ENCODE data around the gene PPCDC.

PPCDC gene

DNA sequence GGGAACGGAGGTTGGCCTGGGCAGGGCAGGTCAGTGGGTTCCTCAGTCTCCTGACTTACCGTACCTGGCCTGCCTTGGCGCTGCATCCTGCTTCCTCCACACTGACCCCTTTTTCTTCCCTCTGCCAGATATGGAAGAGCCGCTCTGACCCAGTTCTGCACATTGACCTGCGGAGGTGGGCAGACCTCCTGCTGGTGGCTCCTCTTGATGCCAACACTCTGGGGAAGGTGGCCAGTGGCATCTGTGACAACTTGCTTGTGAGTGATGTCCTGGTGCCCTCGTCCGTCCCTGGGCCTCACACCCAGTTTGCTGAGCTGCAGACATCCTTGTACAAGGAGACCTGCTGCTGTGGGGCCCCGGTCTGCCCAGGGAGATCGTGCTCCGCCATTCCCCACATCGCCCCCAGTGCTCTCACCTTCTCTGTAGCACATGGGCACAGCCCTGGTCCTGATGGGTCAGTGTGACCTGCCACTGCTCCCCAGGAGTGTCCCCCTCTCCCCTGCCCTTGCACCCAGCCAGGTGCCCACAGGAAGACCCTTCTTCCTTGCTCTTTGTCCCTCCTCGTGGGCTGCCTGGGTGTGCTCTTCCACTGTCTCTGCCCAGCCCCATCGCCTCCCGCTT, 21.0 kb downstream of the PPCDC start:
- no peak overlapping the region for H3K4me3 ChIP-seq (ENCODE audit: low read depth, low read length)
- in situ Hi-C loops (cut with HindIII; ENCODE audit: low sequenced_read_pairs): no loop called here
- TF ChIP-seq, protein P1, sequence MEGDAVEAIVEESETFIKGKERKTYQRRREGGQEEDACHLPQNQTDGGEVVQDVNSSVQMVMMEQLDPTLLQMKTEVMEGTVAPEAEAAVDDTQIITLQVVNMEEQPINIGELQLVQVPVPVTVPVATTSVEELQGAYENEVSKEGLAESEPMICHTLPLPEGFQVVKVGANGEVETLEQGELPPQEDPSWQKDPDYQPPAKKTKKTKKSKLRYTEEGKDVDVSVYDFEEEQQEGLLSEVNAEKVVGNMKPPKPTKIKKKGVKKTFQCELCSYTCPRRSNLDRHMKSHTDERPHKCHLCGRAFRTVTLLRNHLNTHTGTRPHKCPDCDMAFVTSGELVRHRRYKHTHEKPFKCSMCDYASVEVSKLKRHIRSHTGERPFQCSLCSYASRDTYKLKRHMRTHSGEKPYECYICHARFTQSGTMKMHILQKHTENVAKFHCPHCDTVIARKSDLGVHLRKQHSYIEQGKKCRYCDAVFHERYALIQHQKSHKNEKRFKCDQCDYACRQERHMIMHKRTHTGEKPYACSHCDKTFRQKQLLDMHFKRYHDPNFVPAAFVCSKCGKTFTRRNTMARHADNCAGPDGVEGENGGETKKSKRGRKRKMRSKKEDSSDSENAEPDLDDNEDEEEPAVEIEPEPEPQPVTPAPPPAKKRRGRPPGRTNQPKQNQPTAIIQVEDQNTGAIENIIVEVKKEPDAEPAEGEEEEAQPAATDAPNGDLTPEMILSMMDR (IDR thresholded peaks at IDR 0.05; ENCODE audit: low read depth, low read length, missing control alignments): no peak
- no peak for DNase-seq (ENCODE audit: low read depth)

DNA sequence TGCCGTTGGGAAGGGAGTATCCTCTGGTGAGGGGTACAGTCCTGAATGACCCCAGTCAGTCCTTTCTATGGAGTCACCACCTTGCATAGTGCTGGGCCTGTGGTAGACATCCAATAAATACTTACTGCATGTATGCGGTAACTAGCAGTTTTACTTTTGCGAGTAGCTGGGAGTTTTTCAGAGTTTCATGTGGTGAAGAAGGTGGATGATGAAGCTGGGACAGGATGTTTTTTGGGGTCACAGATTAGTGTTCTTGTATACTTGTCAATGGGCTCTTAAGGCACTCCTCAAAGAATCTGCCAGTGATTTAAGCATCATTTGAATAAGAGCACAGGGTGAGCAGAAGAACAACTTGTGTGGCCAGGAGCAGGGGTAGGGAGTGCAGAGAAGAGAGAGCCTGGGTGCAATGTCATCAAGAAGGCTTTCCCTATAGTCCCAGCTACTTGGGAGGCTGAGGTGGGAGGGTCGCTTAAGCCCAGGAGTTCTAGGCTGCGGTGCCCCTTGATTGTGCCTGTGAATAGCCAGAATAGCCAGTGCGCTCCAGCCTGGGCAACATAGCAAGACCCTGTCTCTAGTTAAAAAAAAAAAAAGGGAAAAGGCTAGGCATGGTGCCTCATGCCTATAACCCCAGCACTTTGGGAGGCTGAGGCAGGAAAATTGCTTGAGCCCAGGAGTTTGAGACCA, 22.1 kb downstream of the PPCDC start:
- TF ChIP-seq, protein P1 (IDR thresholded peaks at IDR 0.05; ENCODE audit: low read depth, low read length, missing control alignments): no peak
- in situ Hi-C loops (cut with HindIII; ENCODE audit: low sequenced_read_pairs): no loop called here
- DNase-seq (ENCODE audit: low read depth): no peak
- no peak overlapping the region for H3K4me3 ChIP-seq (ENCODE audit: low read depth, low read length)

DNA sequence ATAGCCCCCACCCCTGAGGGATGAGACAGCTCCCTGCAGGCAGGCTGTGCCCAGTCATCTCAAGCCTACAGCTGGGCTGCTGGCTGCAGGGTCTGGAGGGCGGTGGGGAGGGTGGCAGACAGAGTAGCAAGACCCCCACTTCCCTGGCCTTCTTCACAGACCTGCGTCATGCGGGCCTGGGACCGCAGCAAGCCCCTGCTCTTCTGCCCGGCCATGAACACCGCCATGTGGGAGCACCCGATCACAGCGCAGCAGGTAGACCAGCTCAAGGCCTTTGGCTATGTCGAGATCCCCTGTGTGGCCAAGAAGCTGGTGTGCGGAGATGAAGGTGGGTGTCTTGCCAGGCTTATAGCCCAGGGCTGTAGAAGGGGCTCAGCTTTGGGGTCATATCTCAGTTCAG, 25.0 kb downstream of the PPCDC start:
- H3K4me3 ChIP-seq (ENCODE audit: low read depth, low read length): no peak overlapping the region
- TF ChIP-seq, protein P1 (IDR thresholded peaks at IDR 0.05; ENCODE audit: low read depth, low read length, missing control alignments): no peak
- no peak for DNase-seq (ENCODE audit: low read depth)
- in situ Hi-C loops (cut with HindIII; ENCODE audit: low sequenced_read_pairs): no loop called here

DNA sequence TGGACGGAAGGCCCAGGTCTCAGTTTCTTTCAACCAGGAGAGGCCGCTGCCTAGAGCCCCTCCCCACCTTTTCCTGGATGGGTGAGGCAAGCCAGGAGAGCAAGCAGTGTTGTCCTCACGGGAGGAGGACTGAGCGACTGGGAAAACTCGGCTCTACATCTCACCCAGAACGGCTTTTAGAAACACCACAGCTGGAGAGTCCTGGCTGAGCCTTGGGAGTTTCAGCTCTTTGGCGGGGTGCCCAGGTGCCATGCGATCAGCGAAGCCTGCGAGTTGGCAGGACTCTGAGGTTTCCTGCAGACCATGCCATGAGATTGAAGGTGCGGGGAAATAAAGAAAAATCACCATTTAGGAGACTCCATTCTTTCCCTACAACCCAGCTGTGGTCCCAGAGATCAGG, 26.0 kb downstream of the PPCDC start:
- TF ChIP-seq, protein P1 (IDR thresholded peaks at IDR 0.05; ENCODE audit: low read depth, low read length, missing control alignments): no peak
- DNase-seq (ENCODE audit: low read depth): no peak
- no peak overlapping the region for H3K4me3 ChIP-seq (ENCODE audit: low read depth, low read length)
- in situ Hi-C loops (cut with HindIII; ENCODE audit: low sequenced_read_pairs): no loop called here

DNA sequence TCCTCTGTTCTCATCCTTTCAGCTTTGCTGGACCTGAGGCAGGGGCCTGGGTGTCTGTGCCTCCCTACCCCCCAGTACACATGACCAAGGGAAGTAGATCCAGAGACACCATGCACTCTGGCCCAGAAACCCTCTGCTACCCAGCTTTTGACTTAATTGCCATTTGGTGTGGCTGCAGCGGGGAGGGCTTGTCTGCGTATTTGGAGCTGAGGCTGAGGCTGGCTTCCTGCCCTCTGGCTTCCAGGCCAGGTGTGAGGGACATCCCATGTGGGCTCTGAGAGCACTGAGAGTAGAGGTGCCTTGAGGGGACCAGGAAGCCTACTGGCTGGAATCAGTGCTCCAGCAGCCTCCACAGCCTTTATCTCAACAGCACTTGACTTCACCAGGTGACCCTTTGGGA, 26.9 kb downstream of the PPCDC start:
- TF ChIP-seq, protein P1 (IDR thresholded peaks at IDR 0.05; ENCODE audit: low read depth, low read length, missing control alignments): no peak
- no peak for DNase-seq (ENCODE audit: low read depth)
- in situ Hi-C loops (cut with HindIII; ENCODE audit: low sequenced_read_pairs): no loop called here
- no peak overlapping the region for H3K4me3 ChIP-seq (ENCODE audit: low read depth, low read length)

DNA sequence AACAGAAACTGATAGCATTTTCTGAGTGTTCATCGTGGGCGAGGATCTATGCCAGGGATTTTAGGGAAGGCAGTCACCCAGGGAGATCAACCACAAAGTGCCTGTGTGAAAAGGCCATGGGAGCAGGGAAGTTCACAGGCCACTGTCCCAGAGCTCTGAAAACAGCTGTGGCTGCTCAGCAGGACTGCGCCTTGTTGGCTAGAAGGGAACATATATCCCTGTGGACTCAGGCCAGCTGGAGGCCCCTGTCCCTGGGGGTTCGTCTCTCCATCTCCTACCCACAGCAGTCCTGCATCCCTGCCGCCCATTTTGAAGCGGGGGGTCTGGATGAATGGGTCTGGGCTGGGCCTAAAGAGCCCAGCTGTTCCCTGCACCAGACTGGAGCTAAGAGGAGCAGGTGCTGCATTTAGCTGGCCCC, 27.8 kb downstream of the PPCDC start:
- TF ChIP-seq, protein P1 (IDR thresholded peaks at IDR 0.05; ENCODE audit: low read depth, low read length, missing control alignments): no peak
- in situ Hi-C loops (cut with HindIII; ENCODE audit: low sequenced_read_pairs): no loop called here
- no peak overlapping the region for H3K4me3 ChIP-seq (ENCODE audit: low read depth, low read length)
- no peak for DNase-seq (ENCODE audit: low read depth)

Data from astrocyte of the cerebellum (primary cell).